GM19043 (cell line): ENCODE measurements around the gene AP2B1.

Source experiments
- ATAC-seq: cut with Tn5 transposase; IDR thresholded peaks from one replicate; pipeline ENCODE4 v1.9.1; 2021; ENCODE audit warnings: low read depth; ENCODE audit not compliant: unreplicated experiment

The AP2B1 gene

GRCh38 chr17:35765086-35765710, 178.1 kb downstream of the AP2B1 start:
- no peak for ATAC-seq

GRCh38 chr17:35765756-35766488, 178.8 kb downstream of the AP2B1 start:
- ATAC-seq: no peak

- no peak for ATAC-seq
Observed at GRCh38 chr17:35766489-35766877, 179.4 kb downstream of the AP2B1 start.

- no peak for ATAC-seq
Observed at GRCh38 chr17:35766903-35767510, 179.9 kb downstream of the AP2B1 start.

GRCh38 chr17:35768797-35769196, 181.7 kb downstream of the AP2B1 start:
- no peak for ATAC-seq

- ATAC-seq: no peak
Observed at GRCh38 chr17:35769895-35770486, 182.9 kb downstream of the AP2B1 start.

- ATAC-seq: no peak
Observed at GRCh38 chr17:35773129-35773528, 186.0 kb downstream of the AP2B1 start.

GRCh38 chr17:35773679-35774425, 186.7 kb downstream of the AP2B1 start:
- ATAC-seq: no peak

- no peak for ATAC-seq
Observed at GRCh38 chr17:35774499-35774898, 187.4 kb downstream of the AP2B1 start.

- ATAC-seq: no peak
Observed at GRCh38 chr17:35775039-35775438, 187.9 kb downstream of the AP2B1 start.

- ATAC-seq: no peak
Observed at GRCh38 chr17:35775583-35775982, 188.5 kb downstream of the AP2B1 start.
